GM12872 (cell line): ENCODE measurements around the gene BTBD18.

Experiments
- CTCF ChIP-seq: IDR thresholded peaks from 3 replicates; pipeline ENCODE4 v1.5.1; 2011; ENCODE audit warnings: low read depth, mild to moderate bottlenecking, low read length, moderate library complexity; ENCODE audit not compliant: insufficient read depth

BTBD18 gene

GRCh38 chr11:57761301-57762234, 9.9 kb upstream of the BTBD18 start, which contains the start of gene CTNND1:
TSS of gene CTNND1 (plus strand) at chr11:57761802. CDS start at chr11:57791479, 29,677 bp downstream.
- TF ChIP-seq CTCF = no peak

GRCh38 chr11:57758174-57758573, 6.6 kb upstream of the BTBD18 start:
- TF ChIP-seq CTCF = no peak

GRCh38 chr11:57752954-57753353, 1.3 kb upstream of the BTBD18 start:
- TF ChIP-seq CTCF = no peak

GRCh38 chr11:57751176-57751575, 443 bp downstream of the BTBD18 start:
- TF ChIP-seq CTCF = no peak

- TF ChIP-seq CTCF = no peak
Measured at GRCh38 chr11:57746920-57747319, 4.7 kb downstream of the BTBD18 start.

GRCh38 chr11:57745206-57745605, 6.4 kb downstream of the BTBD18 start:
- TF ChIP-seq CTCF = no peak

GRCh38 chr11:57744357-57744756, 7.3 kb downstream of the BTBD18 start:
- TF ChIP-seq CTCF = no peak
